Stimulated activated CD4-positive, alpha-beta T cell treated with anti-CD3 and anti-CD28 coated beads, Interleukin-1b, Interleukin-23, amount 100 ng/mL, for 48 hours (primary cell): ENCODE measurements around the gene AGMO.

Experiments
- DNase-seq: peaks from one replicate; pipeline ENCODE4 v3.0.0-alpha.2; 2020

The AGMO gene

GRCh38 chr7:15561835-15562234, at the start of gene AGMO:
Gene AGMO (minus strand): TSS chr7:15562015.
- DNase-seq = no peak

GRCh38 chr7:15610503-15610902, 48.7 kb upstream of the AGMO start:
- DNase-seq = no peak

- DNase-seq = no peak
Measured at GRCh38 chr7:15609287-15609686, 47.5 kb upstream of the AGMO start.

GRCh38 chr7:15607529-15608210, 45.9 kb upstream of the AGMO start:
- DNase-seq = no peak

GRCh38 chr7:15606561-15606960, 44.7 kb upstream of the AGMO start:
- DNase-seq = no peak

GRCh38 chr7:15604166-15604565, 42.4 kb upstream of the AGMO start:
- DNase-seq = no peak

GRCh38 chr7:15603124-15603523, 41.3 kb upstream of the AGMO start:
- DNase-seq = no peak

GRCh38 chr7:15602236-15602635, 40.4 kb upstream of the AGMO start:
- no peak for DNase-seq

- no peak for DNase-seq
Measured at GRCh38 chr7:15601175-15601574, 39.4 kb upstream of the AGMO start.

- no peak for DNase-seq
Measured at GRCh38 chr7:15600298-15600697, 38.5 kb upstream of the AGMO start.

- DNase-seq = no peak
Measured at GRCh38 chr7:15594461-15594860, 32.6 kb upstream of the AGMO start.

GRCh38 chr7:15593382-15593781, 31.6 kb upstream of the AGMO start:
- DNase-seq = no peak

- no peak for DNase-seq
Measured at GRCh38 chr7:15586266-15586665, 24.5 kb upstream of the AGMO start.

- no peak for DNase-seq
Measured at GRCh38 chr7:15584575-15584974, 22.8 kb upstream of the AGMO start.

GRCh38 chr7:15582773-15583172, 21.0 kb upstream of the AGMO start:
- no peak for DNase-seq

GRCh38 chr7:15581352-15581951, 19.6 kb upstream of the AGMO start:
- DNase-seq = no peak

- DNase-seq = no peak
Measured at GRCh38 chr7:15580604-15581351, 19.0 kb upstream of the AGMO start.

- no peak for DNase-seq
Measured at GRCh38 chr7:15577600-15577999, 15.8 kb upstream of the AGMO start.

- DNase-seq = no peak
Measured at GRCh38 chr7:15571301-15571878, 9.6 kb upstream of the AGMO start.

- DNase-seq = no peak
Measured at GRCh38 chr7:15567652-15568051, 5.8 kb upstream of the AGMO start.

- no peak for DNase-seq
Measured at GRCh38 chr7:15567036-15567435, 5.2 kb upstream of the AGMO start.

- DNase-seq = no peak
Measured at GRCh38 chr7:15566476-15566875, 4.7 kb upstream of the AGMO start.

- no peak for DNase-seq
Measured at GRCh38 chr7:15560968-15561367, 847 bp downstream of the AGMO start.

GRCh38 chr7:15559416-15559928, 2.3 kb downstream of the AGMO start:
- no peak for DNase-seq
